Jurkat, Clone E6-1 (cell line): ENCODE results near the gene RABGAP1L.
"Not testable (repeated sequence)": the region's sequence is repeated elsewhere in the genome, so short reads cannot be mapped to it uniquely, and the experiment has no call there.

Experiments used
- DNase-seq: peaks from one replicate; pipeline ENCODE4 v3.0.0-alpha.2; 2011; ENCODE audit warnings: low read depth, low spot score
- H3K4me3 ChIP-seq: 2 replicates; pipeline ENCODE4 v1.5.1; 2011; ENCODE audit warnings: mild to moderate bottlenecking, low read length, control low read depth, moderate library complexity

Gene RABGAP1L

GRCh38 chr1:174333437-174333836 lies 174.1 kb downstream of the RABGAP1L start:
- no peak for DNase-seq
- no peak overlapping the region for H3K4me3 ChIP-seq

DNA sequence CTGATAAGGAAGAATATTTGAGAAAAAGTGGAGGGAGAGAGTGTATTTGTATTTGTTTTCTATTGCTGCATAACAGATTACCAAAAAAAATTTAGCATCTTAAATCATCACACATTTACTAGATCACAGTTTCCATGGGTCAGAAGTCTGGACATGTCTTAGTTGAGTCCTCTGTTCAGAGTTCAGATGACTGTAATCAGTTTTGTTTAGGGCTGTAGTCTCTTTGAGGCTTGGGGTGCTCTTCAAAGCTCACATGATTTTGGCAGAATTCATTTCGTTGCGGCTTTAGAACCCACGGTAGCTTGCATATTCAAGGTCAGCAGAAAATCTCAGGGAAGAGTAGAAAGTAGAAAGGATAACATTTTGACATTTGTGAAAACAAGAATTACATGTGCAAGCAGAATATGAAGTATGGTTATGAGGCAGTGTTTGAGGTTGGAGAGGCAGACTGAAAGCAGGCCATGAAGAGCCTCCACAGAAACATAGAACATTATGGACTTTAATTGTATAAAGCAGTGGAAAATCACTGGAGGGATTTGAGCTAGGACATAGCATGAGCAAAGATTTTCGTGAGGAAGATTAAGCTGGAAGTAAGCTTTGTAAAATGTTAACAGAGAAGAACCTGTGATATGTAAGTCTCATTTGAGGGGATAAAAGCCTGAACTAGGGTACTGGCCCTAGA lies 177.8 kb downstream of the RABGAP1L start:
- no peak overlapping the region for H3K4me3 ChIP-seq
- no peak for DNase-seq

DNA sequence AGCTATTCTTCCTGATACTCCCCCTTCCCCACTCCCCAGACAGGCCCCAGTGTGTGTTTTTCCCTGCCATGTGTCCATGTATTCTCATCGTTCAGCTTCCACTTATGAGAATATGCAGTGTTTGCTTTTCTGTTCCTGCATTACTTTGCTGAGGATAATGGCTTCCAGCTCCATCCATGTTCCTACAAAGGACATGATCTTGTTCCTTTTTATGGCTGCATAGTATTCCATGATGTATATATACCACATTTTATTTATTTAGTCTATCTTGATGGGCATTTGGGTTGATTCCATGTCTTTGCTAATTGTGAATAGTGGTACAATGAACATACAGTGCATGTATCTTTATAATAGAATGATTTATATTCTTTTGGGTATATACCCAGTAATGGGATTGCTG lies 181.1 kb downstream of the RABGAP1L start:
- not testable (repeated sequence) for H3K4me3 ChIP-seq, DNase-seq

DNA sequence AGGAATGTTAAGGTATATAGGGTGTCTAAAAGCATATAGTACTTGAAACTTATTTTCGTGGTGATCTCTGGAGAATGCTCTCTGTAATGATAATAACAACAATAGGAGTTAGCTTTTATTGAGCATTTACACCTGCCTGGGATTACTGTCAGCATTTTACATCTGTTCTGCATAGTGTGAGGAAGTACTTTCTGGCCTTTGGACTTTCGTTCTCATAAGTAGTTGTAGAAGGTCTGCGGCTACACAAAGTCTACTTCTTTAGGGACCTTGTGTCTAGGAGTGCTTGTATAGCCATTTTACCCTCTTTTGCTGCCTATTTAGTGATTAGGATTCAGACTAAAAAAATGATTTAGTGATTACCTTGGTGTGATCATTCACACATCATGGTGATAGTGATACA lies 184.8 kb downstream of the RABGAP1L start:
- DNase-seq, result no peak
- no peak overlapping the region for H3K4me3 ChIP-seq

GRCh38 chr1:174352117-174352516 lies 192.8 kb downstream of the RABGAP1L start:
- no peak for DNase-seq
- no peak overlapping the region for H3K4me3 ChIP-seq

DNA sequence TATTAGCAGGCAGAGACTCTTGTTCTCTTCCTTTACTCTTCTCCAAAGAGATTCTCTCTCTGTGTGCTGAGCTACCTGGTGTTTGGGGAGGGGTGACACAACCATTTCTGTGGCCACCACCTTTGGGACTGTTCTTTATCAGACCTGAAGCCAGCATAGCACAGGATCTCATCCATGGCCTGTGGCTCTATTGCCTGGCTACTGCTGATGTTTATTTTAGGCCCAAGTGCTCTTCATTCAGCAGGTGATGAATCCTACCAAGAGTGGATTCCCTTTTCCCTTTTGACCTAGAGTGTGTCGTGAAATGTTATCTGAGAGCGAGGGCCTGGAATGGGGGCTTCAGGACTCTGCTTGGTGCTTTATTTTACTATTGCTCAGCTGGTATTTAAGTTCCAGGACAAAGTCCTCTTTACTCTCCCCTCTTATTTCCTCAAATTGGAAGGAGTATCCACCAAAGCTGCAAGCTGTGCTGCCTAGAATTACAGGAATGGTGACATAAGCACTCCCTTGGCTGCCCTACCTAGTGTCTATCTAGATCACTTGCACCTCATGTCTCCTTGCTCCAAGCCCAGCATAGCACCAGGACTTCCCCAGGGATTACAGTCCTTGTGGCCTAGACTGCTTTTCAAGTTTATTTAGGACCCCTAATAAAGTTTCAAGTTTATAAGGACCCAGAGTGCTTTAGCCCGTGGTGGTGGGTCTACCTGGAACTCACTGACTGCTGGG lies 193.7 kb downstream of the RABGAP1L start:
- no peak for DNase-seq
- no peak overlapping the region for H3K4me3 ChIP-seq

DNA sequence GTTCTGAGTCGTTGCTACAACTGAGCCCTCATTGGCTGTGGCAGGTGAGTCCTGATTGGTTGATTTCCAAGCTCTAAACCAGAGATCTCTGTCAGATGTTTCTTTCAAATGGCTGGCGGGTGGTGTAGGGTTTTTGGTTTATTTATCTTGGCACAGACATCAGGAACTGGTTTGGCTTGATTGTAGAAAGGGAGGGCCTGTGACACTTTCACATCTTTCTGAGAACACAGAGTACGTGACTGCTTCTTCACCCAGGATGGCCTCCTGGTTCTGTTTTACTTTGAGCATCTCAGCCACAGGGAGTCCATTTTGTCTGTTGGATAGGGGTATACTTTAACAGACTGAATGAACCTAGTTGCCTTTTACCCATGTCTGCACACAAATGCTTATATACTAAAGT lies 199.0 kb downstream of the RABGAP1L start:
- DNase-seq, result no peak
- H3K4me3 ChIP-seq, result no peak overlapping the region

DNA sequence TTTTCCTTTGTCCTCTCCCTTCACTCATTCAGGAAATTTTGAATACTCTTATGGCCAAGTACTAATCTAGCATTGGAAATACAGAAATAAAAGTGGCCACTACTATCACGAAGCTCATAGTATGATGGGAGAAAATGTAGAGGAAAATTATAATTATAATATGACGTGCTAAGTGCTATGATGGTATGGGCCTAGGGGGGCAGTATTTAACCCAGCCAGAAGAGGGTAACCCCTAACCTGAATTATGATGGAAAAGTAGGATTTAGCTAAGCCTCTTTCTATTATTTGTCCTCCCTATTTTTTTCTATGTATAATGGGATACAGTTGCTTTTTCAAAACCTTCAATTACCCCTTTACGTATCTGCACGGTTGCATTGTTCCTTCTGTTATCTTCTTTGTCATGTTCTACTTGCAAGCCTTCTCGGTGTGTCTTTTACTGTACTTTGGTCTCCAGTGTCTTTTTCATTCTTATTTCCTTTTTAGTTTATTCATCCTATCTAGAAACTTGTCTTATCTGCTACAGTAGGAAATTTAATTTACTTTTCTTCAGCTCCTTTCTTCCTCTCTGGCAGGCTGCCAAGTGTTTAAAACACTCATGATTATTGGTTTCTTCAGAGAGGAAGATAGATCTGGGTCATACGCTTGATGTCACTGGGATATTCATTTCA lies 199.6 kb downstream of the RABGAP1L start:
- peak; percentile 15 for DNase-seq
- H3K4me3 ChIP-seq, result no peak overlapping the region

- no peak overlapping the region for H3K4me3 ChIP-seq
- no peak for DNase-seq
Measured at GRCh38 chr1:174359454-174359805, 200.1 kb downstream of the RABGAP1L start.

GRCh38 chr1:174364996-174365736 lies 205.8 kb downstream of the RABGAP1L start:
- H3K4me3 ChIP-seq, result no peak overlapping the region
- no peak for DNase-seq

GRCh38 chr1:174366946-174367345 lies 207.6 kb downstream of the RABGAP1L start:
- H3K4me3 ChIP-seq, result no peak overlapping the region
- DNase-seq, result no peak

- no peak for DNase-seq
- H3K4me3 ChIP-seq, result no peak overlapping the region
Measured at GRCh38 chr1:174367892-174368291, 208.6 kb downstream of the RABGAP1L start.

DNA sequence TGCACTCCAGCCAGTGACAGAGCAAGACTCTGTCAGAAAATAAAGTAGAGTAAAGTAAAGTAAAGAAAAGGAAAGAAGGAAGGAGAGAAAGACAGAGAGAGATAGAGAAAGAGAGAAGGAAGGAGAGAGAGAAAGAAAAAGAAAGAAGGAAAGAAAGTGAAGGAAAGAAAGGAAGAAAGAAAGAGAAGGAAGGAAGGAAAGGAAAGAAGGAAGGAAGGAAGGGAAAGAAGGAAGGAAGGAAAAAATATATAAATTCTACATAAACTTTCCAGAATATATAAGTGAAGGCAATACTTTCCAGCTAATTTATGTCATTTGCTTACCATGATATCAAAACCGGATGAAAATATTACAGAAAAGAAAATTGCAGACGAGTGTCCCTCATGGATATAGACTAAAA lies 216.7 kb downstream of the RABGAP1L start:
- no peak for DNase-seq
- no peak overlapping the region for H3K4me3 ChIP-seq

- no peak overlapping the region for H3K4me3 ChIP-seq
- no peak for DNase-seq
Measured at GRCh38 chr1:174391716-174392115, 232.4 kb downstream of the RABGAP1L start.

- no peak overlapping the region for H3K4me3 ChIP-seq
- DNase-seq, result no peak
Measured at GRCh38 chr1:174393885-174394284, 234.6 kb downstream of the RABGAP1L start.

GRCh38 chr1:174397261-174397660 lies 237.9 kb downstream of the RABGAP1L start:
- H3K4me3 ChIP-seq, result no peak overlapping the region
- DNase-seq, result no peak

- no peak overlapping the region for H3K4me3 ChIP-seq
- no peak for DNase-seq
Measured at GRCh38 chr1:174398246-174398645, 238.9 kb downstream of the RABGAP1L start.

DNA sequence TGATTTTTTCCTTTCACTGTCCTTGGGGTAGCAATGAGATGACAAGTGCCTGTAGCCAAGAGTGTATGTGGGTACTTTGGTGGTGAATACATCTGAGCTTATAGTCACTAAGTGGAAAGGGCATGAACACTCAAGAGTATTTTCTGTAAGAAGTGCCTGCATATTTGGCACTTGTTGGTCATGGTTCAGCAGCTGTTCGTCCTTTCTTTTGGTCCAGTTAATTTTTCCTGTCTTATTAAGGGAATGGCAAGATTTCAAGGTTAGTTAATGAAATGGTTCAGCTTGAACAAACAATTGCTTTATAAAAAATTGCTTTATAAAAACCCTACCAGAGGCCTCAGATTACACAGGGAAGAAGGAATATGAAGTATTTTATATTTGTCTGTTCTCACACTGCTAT lies 239.9 kb downstream of the RABGAP1L start:
- no peak overlapping the region for H3K4me3 ChIP-seq
- DNase-seq, result no peak

GRCh38 chr1:174401075-174401474 lies 241.8 kb downstream of the RABGAP1L start:
- DNase-seq, result no peak
- H3K4me3 ChIP-seq, result no peak overlapping the region

DNA sequence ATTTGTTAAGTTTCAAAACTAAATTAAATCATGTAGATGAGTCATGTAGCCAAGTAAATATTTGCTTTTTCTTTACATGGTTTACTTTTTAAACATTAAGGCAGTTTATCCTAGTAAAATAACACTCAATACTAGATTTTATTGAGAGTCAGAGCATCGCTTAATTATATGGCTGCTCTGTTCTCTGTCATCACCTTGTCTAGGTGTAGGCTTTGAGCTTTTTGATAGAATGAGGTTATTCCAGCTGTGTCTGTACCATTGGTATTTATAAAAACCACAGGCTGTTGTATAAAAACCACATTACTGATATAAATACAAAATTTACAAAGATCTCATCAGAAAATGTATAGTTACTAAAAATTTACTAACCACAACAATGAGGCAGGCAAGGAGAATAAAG lies 245.9 kb downstream of the RABGAP1L start:
- H3K4me3 ChIP-seq, result no peak overlapping the region
- DNase-seq, result no peak
